ENCODE measurements around the gene GABRG3. TPM values are rescaled to one million over a fixed set of nuclear protein-coding genes. Genes with fewer than 3 reads are reported as not detected.

The GABRG3 gene
- total and polyA plus RNA-seq, 2 of the 4 experiments (the other 2 are of a cell fraction), result not detected

GRCh38 chr15:27126449-27126848, 155.5 kb downstream of the GABRG3 start:
- Histone ChIP-seq H3K9ac (ENCODE audit: low read depth, low read length) (no peak overlapping the region), H3K79me1 (ENCODE audit: low read depth in 1 of 2, low read length in 2 of 2) (no peaks in the 10 kb centered on the region), H3K27ac (ENCODE audit: insufficient read depth, low read length) (no peak overlapping the region), H2BK5ac (ENCODE audit: low read depth, low read length, poor library complexity, severe bottlenecking) (no peak overlapping the region), H2BK120ac (ENCODE audit: low read depth, low read length) (no peak overlapping the region), H2BK20ac (ENCODE audit: low read depth, low read length) (no peak overlapping the region), H4K5ac (ENCODE audit: low read depth, low read length) (no peak overlapping the region), H3K9me1 (ENCODE audit: insufficient read depth, low read length) (no peaks in the 10 kb centered on the region), H3K14ac (replicated peaks; ENCODE audit: low read depth, low read length) (no peak overlapping the region), H3K27me3 (ENCODE audit: control insufficient read depth, insufficient read depth, low read length) (no peaks in the 10 kb centered on the region), H4K91ac (ENCODE audit: insufficient read depth, low read depth, low read length) (no peak overlapping the region), H2AK9ac (replicated peaks; ENCODE audit: low read depth, low read length, poor library complexity) (no peak overlapping the region), H3K36me3 (ENCODE audit: control insufficient read depth, insufficient read depth, low read length) (no peaks in the 10 kb centered on the region), H2AK5ac (ENCODE audit: low read depth, low read length) (no peak overlapping the region), H3K56ac (ENCODE audit: extremely low read depth, insufficient read depth, low read length) (no peak overlapping the region), H2AFZ (replicated peaks; ENCODE audit: low read length, poor library complexity) (no peak overlapping the region), H3K23ac (ENCODE audit: low read depth, low read length) (no peak overlapping the region), H3K4ac (ENCODE audit: low read depth, low read length) (no peak overlapping the region), H4K20me1 (ENCODE audit: insufficient read depth, low read length) (no peaks in the 10 kb centered on the region), H3K4me3 (ENCODE audit: insufficient read depth, low read depth, low read length) (no peak overlapping the region), H3K9me3 (ENCODE audit: control insufficient read depth, insufficient read depth, low read length) (peaks cover 22% of the 10 kb centered on the region; the same call in 1 of the 2 replicates), H3K4me1 (ENCODE audit: control insufficient read depth, insufficient read depth, low read length) (no peaks in the 10 kb centered on the region), H4K8ac (ENCODE audit: low read depth in 2 of 2, low read length in 2 of 2) (no peak overlapping the region), H3K18ac (ENCODE audit: low read depth, low read length) (no peak overlapping the region), H2BK15ac (ENCODE audit: low read depth, low read length) (no peak overlapping the region), H3K4me2 (ENCODE audit: low read depth, low read length) (no peak overlapping the region)
- ATAC-seq (ENCODE audit: low read depth) (no peak), DNase-seq (no peak)
- dilution Hi-C loops (cut with HindIII; ENCODE audit: low sequenced_read_pairs, unreplicated experiment), result no loop called here
- POLR2A ChIA-PET (ENCODE audit: unreplicated experiment), result no interaction called here
- in situ Hi-C loops (cut with MboI; ENCODE audit: low sequenced_read_pairs), result no loop called here
- CTCF ChIA-PET, result no interaction called here
- 76% methylated on average over 4 of the region's 7 CpGs; no CpG with 5 or more reads in 1 of the 2 experiments for WGBS, 2 experiments (ENCODE audit: extremely low coverage in 2 of 2, insufficient read length in 1 of 2)
- TF ChIP-seq FOS (IDR thresholded peaks at IDR 0.05; ENCODE audit: low read depth, low read length) (no peak), RCOR1 (IDR thresholded peaks at IDR 0.05; ENCODE audit: insufficient replicate concordance, low read length) (no peak), RAD21 (IDR thresholded peaks at IDR 0.05; ENCODE audit: low read length) (no peak), CEBPB (IDR thresholded peaks at IDR 0.05; ENCODE audit: low read depth, low read length) (no peak), MAZ (IDR thresholded peaks at IDR 0.05; ENCODE audit: borderline replicate concordance, low read depth, low read length) (no peak), CHD1 (IDR thresholded peaks at IDR 0.05; ENCODE audit: low read depth, low read length) (no peak), POLR2A (IDR thresholded peaks at IDR 0.05; ENCODE audit: low read depth, low read length) (no peak), RFX5 (IDR thresholded peaks at IDR 0.05; ENCODE audit: low read depth, low read length) (no peak)
- intact Hi-C loops (cut with micrococcal nuclease), result no loop called here
- no TSS peak for BruUV-seq (replicated peaks)

Data from IMR-90 (cell line).